PFSK-1 (cell line): ENCODE data around the gene RAB21.

ENCODE experiments used
- POLR2AphosphoS5 ChIP-seq: IDR thresholded peaks from 2 replicates; pipeline ENCODE4 v1.6.1; 2012; ENCODE audit warnings: low read depth, mild to moderate bottlenecking, control low read depth, low read length, moderate library complexity
- TAF1 ChIP-seq: IDR thresholded peaks from 2 replicates; pipeline ENCODE4 v1.6.1; 2012; ENCODE audit warnings: low read length, control low read depth, borderline replicate concordance; ENCODE audit not compliant: insufficient read depth

- TF ChIP-seq POLR2AphosphoS5 (no peak), TAF1 (no peak)
Measured at GRCh38 chr12:71787580-71787979, 32.9 kb downstream of the RAB21 start.
